Measurements from ENCODE around the gene DTNB. TPM values are rescaled to one million over a fixed set of nuclear protein-coding genes. Genes with fewer than 3 reads are reported as not detected.

DTNB gene
- total and polyA plus RNA-seq, 10 of the 15 experiments (the other 5 are each of a cell fraction or from before 2014, with no cell fraction given) = 4.5 to 30.6 (median 11.9) TPM

- H3K36me3 ChIP-seq (ENCODE audit: control insufficient read depth in 2 of 2, insufficient read depth in 2 of 2, low read length in 1 of 2) = no peaks in the 10 kb centered on the region
- SMC1A ChIA-PET (ENCODE audit: uncharacterized antibody, unreplicated experiment) = interaction anchor here (1.0 to 1.8 kb wide), 4 partner anchors 21 to 266 kb away, joined by 3 to 11 read pairs (median 4); no protein-coding TSS in a partner anchor
- H3K9ac ChIP-seq (ENCODE audit: control insufficient read depth, insufficient read depth, low read length) = peak within 1 kb of the TSS; percentile 62; the same call in 1 of the 2 replicates
- BruUV-seq (replicated peaks) = no TSS peak
- peak within 1 kb of the TSS; percentile 76; the same call in 1 of the 2 replicates for H3K4me3 ChIP-seq
- H2AFZ ChIP-seq (ENCODE audit: control insufficient read depth, low read depth, low read length) = peak within 1 kb of the TSS; percentile 71
- peak; percentile 25; the same call in 1 of the 2 replicates for TF ChIP-seq POLR2A (IDR thresholded peaks at IDR 0.05; ENCODE audit: low read depth, low read length)
- peak in 1 of 2 experiments; percentile 19; a peak in 1 of 3 replicates for TF ChIP-seq EGR1 (IDR thresholded peaks at IDR 0.05; ENCODE audit: borderline replicate concordance in 1 of 2, low read depth in 2 of 2, low read length in 2 of 2)
- TF ChIP-seq PRDM15 (CRISPR knock-in tag; IDR thresholded peaks at IDR 0.05) = no peak
- TF ChIP-seq NKRF (conservative IDR thresholded peaks at IDR 0.05) = 0 out of 2 replicates have a peak, but pooled peaks have one; percentile 14
- TF ChIP-seq BACH1 (IDR thresholded peaks at IDR 0.05; ENCODE audit: borderline replicate concordance) = peak; percentile 59; the same call in 1 of the 2 replicates
- no peak for TF ChIP-seq NFYB (IDR thresholded peaks at IDR 0.05; ENCODE audit: insufficient read depth, low read depth, low read length)
- TF ChIP-seq TAF1 (IDR thresholded peaks at IDR 0.05; ENCODE audit: borderline replicate concordance, low read depth, low read length) = no peak; the same call in 1 of the 2 replicates
- no peak for TF ChIP-seq HCFC1 (IDR thresholded peaks at IDR 0.05; ENCODE audit: low read length)
- no peak for TF ChIP-seq SUZ12 (IDR thresholded peaks at IDR 0.05; ENCODE audit: unreplicated experiment)
- 0 out of 2 replicates have a peak, but pooled peaks have one; percentile 16 for TF ChIP-seq TCF3 (IDR thresholded peaks at IDR 0.05; ENCODE audit: borderline replicate concordance, insufficient read depth, low read depth, low read length)
- TF ChIP-seq BHLHE40 (IDR thresholded peaks at IDR 0.05; ENCODE audit: borderline replicate concordance in 1 of 2, low read depth in 2 of 2, low read length in 1 of 2) = 0 out of 4 replicates have a peak, but pooled peaks of 1 of the 2 experiments have one; percentile 3
- TF ChIP-seq NFXL1 (IDR thresholded peaks at IDR 0.05; ENCODE audit: borderline replicate concordance) = 0 out of 2 replicates have a peak, but pooled peaks have one; percentile 46
- peaks cover 22% of the 10 kb centered on the region for H3K79me2 ChIP-seq (ENCODE audit: control insufficient read depth, insufficient read depth, low read length)
- ATAC-seq = peak; percentile 15
- peak within 1 kb of the TSS; percentile 52 for H3K27ac ChIP-seq (ENCODE audit: control insufficient read depth, insufficient read depth)
- no peaks in the 10 kb centered on the region for H3K27me3 ChIP-seq (replicated peaks in 1 of 2; ENCODE audit: control insufficient read depth in 2 of 2, insufficient read depth in 2 of 2, low read length in 1 of 2)
- peak within 1 kb of the TSS; percentile 46 for H3K4me2 ChIP-seq (ENCODE audit: control insufficient read depth, insufficient read depth)
- peaks cover 3% of the 10 kb centered on the region; the same call in 1 of the 2 replicates for H4K20me1 ChIP-seq (ENCODE audit: control insufficient read depth, insufficient read depth)
- in situ Hi-C loops (cut with MboI) = no loop called here
- H3K4me1 ChIP-seq (ENCODE audit: control insufficient read depth, insufficient read depth, low read length) = peaks cover 7% of the 10 kb centered on the region; the same call in 1 of the 2 replicates
- intact Hi-C loops (cut with micrococcal nuclease; ENCODE audit: unreplicated experiment) = loop anchor here (1.0 to 10.0 kb wide), 5 partner anchors 35 to 223 kb away; no protein-coding TSS in a partner anchor
- 1% methylated on average over 10 of the region's 100 CpGs for WGBS (ENCODE audit: insufficient coverage, insufficient replicate concordance, low lambda C conversion rate, missing lambda C conversion rate)
- FAIRE-seq = no peak
- RAD21 ChIA-PET (ENCODE audit: unreplicated experiment) = interaction anchor here (1.3 to 1.7 kb wide), 5 partner anchors 20 to 225 kb away, joined by 4 to 9 read pairs (median 5); no protein-coding TSS in a partner anchor
- CTCF ChIA-PET = interaction anchor here (0.6 to 2.1 kb wide), 9 partner anchors 20 to 225 kb away, joined by 3 to 17 read pairs (median 6); no protein-coding TSS in a partner anchor
- no peak for DNase-seq (ENCODE audit: low read depth, low spot score)
- no peaks in the 10 kb centered on the region for H3K9me3 ChIP-seq (replicated peaks; ENCODE audit: control insufficient read depth, insufficient read depth, low read length)
- POLR2A ChIA-PET = interaction anchor here (0.7 to 1.6 kb wide), 3 partner anchors 21 to 225 kb away, joined by 3 to 4 read pairs (median 3); no protein-coding TSS in a partner anchor
Measured at GRCh38 chr2:25341753-25342371, 331.5 kb downstream of the DTNB start, which contains the start of gene DNMT3A. Gene DNMT3A, minus strand, starts transcription at chr2:25341925. Its CDS starts 27,941 bp downstream, at chr2:25313984.

All from GM12878 (cell line).